Body of pancreas (tissue), 4 donors: ENCODE data around the gene FCRLB.

Source experiments
- POLR2A ChIP-seq, 3 donors: fragments of 450-650 bp; IDR thresholded peaks; one replicate each; pipeline ENCODE4 v1.6.1; 2016; ENCODE audit warnings: antibody characterized with exemption in 3 of 3, mild to moderate bottlenecking in 2 of 3
- TF ChIP-seq, protein P1 (sequence below), 7 experiments: fragments of 450-650 bp in 4 of 7; fragments of 200-600 bp in 3 of 7; sonication (generic) in 3 of 7; IDR thresholded peaks; one replicate each; pipeline ENCODE4 v1.5.1; 2016 to 2019; ENCODE audit warnings: antibody characterized with exemption in 7 of 7

GRCh38 chr1:161705537-161705936 lies 15.8 kb upstream of the FCRLB start:
- TF ChIP-seq POLR2A (IDR thresholded peaks at IDR 0.05), result no peak
- TF ChIP-seq, protein P1, sequence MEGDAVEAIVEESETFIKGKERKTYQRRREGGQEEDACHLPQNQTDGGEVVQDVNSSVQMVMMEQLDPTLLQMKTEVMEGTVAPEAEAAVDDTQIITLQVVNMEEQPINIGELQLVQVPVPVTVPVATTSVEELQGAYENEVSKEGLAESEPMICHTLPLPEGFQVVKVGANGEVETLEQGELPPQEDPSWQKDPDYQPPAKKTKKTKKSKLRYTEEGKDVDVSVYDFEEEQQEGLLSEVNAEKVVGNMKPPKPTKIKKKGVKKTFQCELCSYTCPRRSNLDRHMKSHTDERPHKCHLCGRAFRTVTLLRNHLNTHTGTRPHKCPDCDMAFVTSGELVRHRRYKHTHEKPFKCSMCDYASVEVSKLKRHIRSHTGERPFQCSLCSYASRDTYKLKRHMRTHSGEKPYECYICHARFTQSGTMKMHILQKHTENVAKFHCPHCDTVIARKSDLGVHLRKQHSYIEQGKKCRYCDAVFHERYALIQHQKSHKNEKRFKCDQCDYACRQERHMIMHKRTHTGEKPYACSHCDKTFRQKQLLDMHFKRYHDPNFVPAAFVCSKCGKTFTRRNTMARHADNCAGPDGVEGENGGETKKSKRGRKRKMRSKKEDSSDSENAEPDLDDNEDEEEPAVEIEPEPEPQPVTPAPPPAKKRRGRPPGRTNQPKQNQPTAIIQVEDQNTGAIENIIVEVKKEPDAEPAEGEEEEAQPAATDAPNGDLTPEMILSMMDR (IDR thresholded peaks at IDR 0.05), result no peak
